Coronary artery (tissue), 2 donors: Measurements from ENCODE around the gene CDA.

ENCODE experiments used
- DNase-seq: peaks from one replicate; pipeline ENCODE4 v3.0.0-alpha.2; 2017; ENCODE audit warnings: low spot score
- H3K27ac ChIP-seq, 2 donors: fragments of 200-600 bp; sonication (generic); one replicate each; pipeline ENCODE4 v1.5.1; 2016 to 2019
- H3K4me3 ChIP-seq: fragments of 200-600 bp; sonication (generic); 2 replicates; pipeline ENCODE4 v1.5.1; 2016; ENCODE audit warnings: mild to moderate bottlenecking, moderate library complexity
- CTCF ChIP-seq: fragments of 200-600 bp; sonication (generic); IDR thresholded peaks from one replicate; pipeline ENCODE4 v1.5.1; 2019; ENCODE audit warnings: antibody characterized with exemption

Gene CDA

GRCh38 chr1:20573987-20574386 is 14.9 kb upstream of the CDA start:
- Histone ChIP-seq H3K27ac (no peak overlapping the region), H3K4me3 (no peak overlapping the region)
- no peak for TF ChIP-seq CTCF
- no peak for DNase-seq

GRCh38 chr1:20574686-20575540 is 14.0 kb upstream of the CDA start:
- DNase-seq = no peak
- H3K27ac ChIP-seq = no peak overlapping the region
- peak; percentile 28 for TF ChIP-seq CTCF
- no peak overlapping the region for H3K4me3 ChIP-seq

- peak; percentile 6 for TF ChIP-seq CTCF
- Histone ChIP-seq H3K4me3 (no peak overlapping the region), H3K27ac (no peak overlapping the region)
- DNase-seq = no peak
These were observed 13.2 kb upstream of the CDA start for GRCh38 chr1:20575541-20576336.

GRCh38 chr1:20578062-20578461 is 10.8 kb upstream of the CDA start:
- TF ChIP-seq CTCF = no peak
- Histone ChIP-seq H3K27ac (no peak overlapping the region), H3K4me3 (no peak overlapping the region)
- no peak for DNase-seq

- H3K4me3 ChIP-seq = no peak overlapping the region
- no peak overlapping the region for H3K27ac ChIP-seq
- DNase-seq = no peak
- no peak for TF ChIP-seq CTCF
These were observed 10.0 kb upstream of the CDA start for GRCh38 chr1:20578721-20579395.

- Histone ChIP-seq H3K27ac (no peak overlapping the region), H3K4me3 (no peak overlapping the region)
- DNase-seq = no peak
- TF ChIP-seq CTCF = no peak
These were observed 4.0 kb upstream of the CDA start for GRCh38 chr1:20584890-20585289.
